Measurements from ENCODE around the gene LARP6. TPM values are rescaled to one million over a fixed set of nuclear protein-coding genes. Genes with fewer than 3 reads are reported as not detected.

The LARP6 gene
- total RNA-seq, 2 experiments from 2014 or later = not detected

GRCh38 chr15:70797464-70797863 is 56.5 kb downstream of the LARP6 start:
- Histone ChIP-seq H4K20me1 (ENCODE audit: insufficient read depth, low read length) (no peaks in the 10 kb centered on the region), H2AFZ (ENCODE audit: low read length) (no peak overlapping the region), H3K9me2 (ENCODE audit: insufficient read depth, low read length) (no peaks in the 10 kb centered on the region), H3K4me2 (ENCODE audit: low read length) (no peak overlapping the region), H3K27ac (ENCODE audit: low read depth, low read length, poor library complexity, severe bottlenecking) (no peak overlapping the region), H3K36me3 (ENCODE audit: insufficient read depth, low read length) (no peaks in the 10 kb centered on the region), H3K9me3 (ENCODE audit: low read length) (no peaks in the 10 kb centered on the region), H3K4me1 (ENCODE audit: insufficient read depth, low read length, poor library complexity, severe bottlenecking) (no peaks in the 10 kb centered on the region), H3K4me3 (ENCODE audit: low read depth, low read length, poor library complexity, severe bottlenecking) (no peak overlapping the region), H3K79me2 (ENCODE audit: insufficient read depth, low read depth, low read length) (no peaks in the 10 kb centered on the region)
- TF ChIP-seq, protein P1, sequence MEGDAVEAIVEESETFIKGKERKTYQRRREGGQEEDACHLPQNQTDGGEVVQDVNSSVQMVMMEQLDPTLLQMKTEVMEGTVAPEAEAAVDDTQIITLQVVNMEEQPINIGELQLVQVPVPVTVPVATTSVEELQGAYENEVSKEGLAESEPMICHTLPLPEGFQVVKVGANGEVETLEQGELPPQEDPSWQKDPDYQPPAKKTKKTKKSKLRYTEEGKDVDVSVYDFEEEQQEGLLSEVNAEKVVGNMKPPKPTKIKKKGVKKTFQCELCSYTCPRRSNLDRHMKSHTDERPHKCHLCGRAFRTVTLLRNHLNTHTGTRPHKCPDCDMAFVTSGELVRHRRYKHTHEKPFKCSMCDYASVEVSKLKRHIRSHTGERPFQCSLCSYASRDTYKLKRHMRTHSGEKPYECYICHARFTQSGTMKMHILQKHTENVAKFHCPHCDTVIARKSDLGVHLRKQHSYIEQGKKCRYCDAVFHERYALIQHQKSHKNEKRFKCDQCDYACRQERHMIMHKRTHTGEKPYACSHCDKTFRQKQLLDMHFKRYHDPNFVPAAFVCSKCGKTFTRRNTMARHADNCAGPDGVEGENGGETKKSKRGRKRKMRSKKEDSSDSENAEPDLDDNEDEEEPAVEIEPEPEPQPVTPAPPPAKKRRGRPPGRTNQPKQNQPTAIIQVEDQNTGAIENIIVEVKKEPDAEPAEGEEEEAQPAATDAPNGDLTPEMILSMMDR (conservative IDR thresholded peaks at IDR 0.05; ENCODE audit: low read length) = no peak
- no peak for TF ChIP-seq EZH2phosphoT487 (IDR thresholded peaks at IDR 0.05; ENCODE audit: borderline replicate concordance, low read depth, low read length)
- no peak for DNase-seq (ENCODE audit: low spot score)
- no TSS peak for BruUV-seq (replicated peaks)
- intact Hi-C loops (cut with micrococcal nuclease; ENCODE audit: unreplicated experiment) = no loop called here
- POLR2A ChIA-PET = interaction anchor here (0.7 kb wide), 1 partner anchor 235 kb away, joined by 3 read pairs; no protein-coding TSS in a partner anchor
- CTCF ChIA-PET (ENCODE audit: unreplicated experiment) = no interaction called here

DNA sequence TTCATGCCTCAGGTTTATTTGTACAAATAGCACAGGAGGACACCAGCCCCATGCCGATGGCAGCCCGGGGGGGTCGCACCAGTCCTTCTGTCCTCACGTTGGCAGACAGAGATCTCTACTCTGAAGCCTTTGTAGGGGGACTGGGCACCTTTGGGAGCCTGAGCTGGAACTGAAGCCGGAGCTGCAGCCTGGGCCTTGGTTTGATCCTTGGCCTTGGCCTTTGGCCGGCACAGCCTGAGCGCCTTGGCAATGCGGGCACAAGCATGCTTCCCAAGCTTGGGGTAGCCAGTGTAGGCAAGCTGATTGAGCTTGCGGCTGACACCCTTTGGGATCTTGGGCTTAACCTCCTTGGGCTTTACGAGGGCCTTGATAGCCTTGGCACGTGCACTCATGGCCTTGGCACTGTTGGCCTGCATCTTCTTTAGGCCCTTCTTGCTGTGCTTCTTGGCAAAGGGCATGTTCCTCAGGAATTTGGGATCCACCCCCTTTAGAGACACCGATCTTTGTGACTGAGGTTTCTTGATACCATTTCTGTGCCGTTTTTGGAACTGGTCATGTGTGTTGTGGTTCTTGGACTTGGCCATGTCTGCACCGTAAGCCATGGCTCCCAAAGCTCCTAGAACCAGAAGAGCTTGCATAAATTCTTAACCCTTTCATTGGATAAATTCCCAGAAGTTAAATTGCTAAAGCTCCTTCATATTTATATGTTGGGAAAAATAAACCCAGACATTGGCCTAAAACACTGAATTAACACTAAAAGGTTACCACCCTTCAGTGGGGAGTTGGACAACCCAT is 57.2 kb downstream of the LARP6 start:
- Histone ChIP-seq H3K4me1 (ENCODE audit: insufficient read depth, low read length, poor library complexity, severe bottlenecking) (no peaks in the 10 kb centered on the region), H3K9me2 (ENCODE audit: insufficient read depth, low read length) (no peaks in the 10 kb centered on the region), H2AFZ (ENCODE audit: low read length) (no peak overlapping the region), H3K4me2 (ENCODE audit: low read length) (no peak overlapping the region), H3K4me3 (ENCODE audit: low read depth, low read length, poor library complexity, severe bottlenecking) (no peak overlapping the region), H4K20me1 (ENCODE audit: insufficient read depth, low read length) (no peaks in the 10 kb centered on the region), H3K36me3 (ENCODE audit: insufficient read depth, low read length) (no peaks in the 10 kb centered on the region), H3K27ac (ENCODE audit: low read depth, low read length, poor library complexity, severe bottlenecking) (no peak overlapping the region), H3K9me3 (ENCODE audit: low read length) (no peaks in the 10 kb centered on the region), H3K79me2 (ENCODE audit: insufficient read depth, low read depth, low read length) (no peaks in the 10 kb centered on the region)
- intact Hi-C loops (cut with micrococcal nuclease; ENCODE audit: unreplicated experiment) = no loop called here
- ChIA-PET POLR2A (no interaction called here), CTCF (ENCODE audit: unreplicated experiment) (no interaction called here)
- TF ChIP-seq EZH2phosphoT487 (IDR thresholded peaks at IDR 0.05; ENCODE audit: borderline replicate concordance, low read depth, low read length) = no peak
- TF ChIP-seq, protein P1 (conservative IDR thresholded peaks at IDR 0.05; ENCODE audit: low read length) = no peak
- BruUV-seq (replicated peaks) = no TSS peak
- no peak for DNase-seq (ENCODE audit: low spot score)

GRCh38 chr15:70795311-70795665 is 58.7 kb downstream of the LARP6 start:
- CTCF ChIA-PET (ENCODE audit: unreplicated experiment) = no interaction called here
- Histone ChIP-seq H3K9me2 (ENCODE audit: insufficient read depth, low read length) (no peaks in the 10 kb centered on the region), H3K4me2 (ENCODE audit: low read length) (no peak overlapping the region), H3K4me1 (ENCODE audit: insufficient read depth, low read length, poor library complexity, severe bottlenecking) (no peaks in the 10 kb centered on the region), H3K4me3 (ENCODE audit: low read depth, low read length, poor library complexity, severe bottlenecking) (no peak overlapping the region), H3K27ac (ENCODE audit: low read depth, low read length, poor library complexity, severe bottlenecking) (no peak overlapping the region), H2AFZ (ENCODE audit: low read length) (no peak overlapping the region), H3K9me3 (ENCODE audit: low read length) (no peaks in the 10 kb centered on the region), H3K79me2 (ENCODE audit: insufficient read depth, low read depth, low read length) (no peaks in the 10 kb centered on the region), H3K36me3 (ENCODE audit: insufficient read depth, low read length) (no peaks in the 10 kb centered on the region), H4K20me1 (ENCODE audit: insufficient read depth, low read length) (no peaks in the 10 kb centered on the region)
- BruUV-seq (replicated peaks) = no TSS peak
- intact Hi-C loops (cut with micrococcal nuclease; ENCODE audit: unreplicated experiment) = no loop called here
- no peak for DNase-seq (ENCODE audit: low spot score)
- TF ChIP-seq EZH2phosphoT487 (IDR thresholded peaks at IDR 0.05; ENCODE audit: borderline replicate concordance, low read depth, low read length) = no peak
- TF ChIP-seq, protein P1 (conservative IDR thresholded peaks at IDR 0.05; ENCODE audit: low read length) = no peak
- POLR2A ChIA-PET = no interaction called here
